ENCODE results near the gene AQP9.

DNA sequence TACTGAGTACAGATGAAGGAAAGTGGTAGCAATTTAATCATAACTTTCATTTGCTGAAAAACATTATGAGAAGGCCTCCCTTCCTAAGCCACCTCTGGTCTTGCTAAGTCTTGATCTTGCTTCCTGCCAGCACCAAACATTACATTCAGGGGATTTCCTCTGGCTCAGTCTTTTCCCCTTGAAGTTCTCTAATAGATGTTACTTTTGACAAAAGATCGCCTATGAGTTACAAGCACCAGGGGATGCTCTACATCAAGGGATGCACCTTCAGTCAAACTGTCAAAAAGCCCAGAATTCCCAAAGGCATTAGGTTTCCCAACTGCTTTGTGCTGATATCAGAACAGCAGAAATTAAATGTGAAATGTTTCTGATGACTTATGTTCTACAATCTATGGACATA, 47.3 kb downstream of the AQP9 start:
- TF ChIP-seq POLR2A (IDR thresholded peaks at IDR 0.05) = no peak
- TF ChIP-seq, protein P1, sequence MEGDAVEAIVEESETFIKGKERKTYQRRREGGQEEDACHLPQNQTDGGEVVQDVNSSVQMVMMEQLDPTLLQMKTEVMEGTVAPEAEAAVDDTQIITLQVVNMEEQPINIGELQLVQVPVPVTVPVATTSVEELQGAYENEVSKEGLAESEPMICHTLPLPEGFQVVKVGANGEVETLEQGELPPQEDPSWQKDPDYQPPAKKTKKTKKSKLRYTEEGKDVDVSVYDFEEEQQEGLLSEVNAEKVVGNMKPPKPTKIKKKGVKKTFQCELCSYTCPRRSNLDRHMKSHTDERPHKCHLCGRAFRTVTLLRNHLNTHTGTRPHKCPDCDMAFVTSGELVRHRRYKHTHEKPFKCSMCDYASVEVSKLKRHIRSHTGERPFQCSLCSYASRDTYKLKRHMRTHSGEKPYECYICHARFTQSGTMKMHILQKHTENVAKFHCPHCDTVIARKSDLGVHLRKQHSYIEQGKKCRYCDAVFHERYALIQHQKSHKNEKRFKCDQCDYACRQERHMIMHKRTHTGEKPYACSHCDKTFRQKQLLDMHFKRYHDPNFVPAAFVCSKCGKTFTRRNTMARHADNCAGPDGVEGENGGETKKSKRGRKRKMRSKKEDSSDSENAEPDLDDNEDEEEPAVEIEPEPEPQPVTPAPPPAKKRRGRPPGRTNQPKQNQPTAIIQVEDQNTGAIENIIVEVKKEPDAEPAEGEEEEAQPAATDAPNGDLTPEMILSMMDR (IDR thresholded peaks at IDR 0.05) = no peak
